H9 (cell line): ENCODE data around the gene SMC1B. TPM values are rescaled to one million over a fixed set of nuclear protein-coding genes. Genes with fewer than 3 reads are reported as not detected.

ENCODE experiments used
- DNase-seq: peaks from one replicate; pipeline ENCODE4 v3.0.0-alpha.2; 2017
- H2AFZ ChIP-seq: one replicate; pipeline ENCODE4 v1.6.1; 2013; ENCODE audit warnings: mild to moderate bottlenecking, low read length, control low read depth, moderate library complexity
- H2AK5ac ChIP-seq: 2 replicates; pipeline ENCODE4 v1.6.1; 2013; ENCODE audit warnings: low read length, control low read depth, mixed read lengths; ENCODE audit not compliant: insufficient read length
- H2BK120ac ChIP-seq: one replicate; pipeline ENCODE4 v1.6.1; 2013; ENCODE audit warnings: low read depth, mild to moderate bottlenecking, low read length, control low read depth, inconsistent platforms; ENCODE audit not compliant: poor library complexity, severe bottlenecking
- H2BK12ac ChIP-seq: 2 replicates; pipeline ENCODE4 v1.6.1; 2013; ENCODE audit warnings: low read length, control low read depth, mixed read lengths, low read depth; ENCODE audit not compliant: insufficient read length
- H2BK15ac ChIP-seq: 2 replicates; pipeline ENCODE4 v1.6.1; 2013; ENCODE audit warnings: low read depth, low read length, control low read depth
- H2BK20ac ChIP-seq: one replicate; pipeline ENCODE4 v1.6.1; 2013; ENCODE audit warnings: low read depth, mild to moderate bottlenecking, low read length, control low read depth, inconsistent platforms; ENCODE audit not compliant: poor library complexity, severe bottlenecking
- H2BK5ac ChIP-seq: 2 replicates; pipeline ENCODE4 v1.6.1; 2013; ENCODE audit warnings: low read length, control low read depth, mixed read lengths; ENCODE audit not compliant: insufficient read length
- H3K14ac ChIP-seq: 2 replicates; pipeline ENCODE4 v1.6.1; 2013; ENCODE audit warnings: low read length, control low read depth; ENCODE audit not compliant: insufficient read depth
- H3K18ac ChIP-seq: 2 replicates; pipeline ENCODE4 v1.6.1; 2013; ENCODE audit warnings: low read depth, mild to moderate bottlenecking, mixed read lengths, low read length, control low read depth; ENCODE audit not compliant: insufficient read length
- H3K23ac ChIP-seq: 2 replicates; pipeline ENCODE4 v1.6.1; 2013; ENCODE audit warnings: low read length, control low read depth, mixed read lengths, low read depth; ENCODE audit not compliant: insufficient read length
- H3K23me2 ChIP-seq: 2 replicates; pipeline ENCODE4 v1.6.1; 2013; ENCODE audit warnings: low read depth, mild to moderate bottlenecking, mixed read lengths, low read length, control low read depth; ENCODE audit not compliant: insufficient read length, poor library complexity, severe bottlenecking
- H3K27ac ChIP-seq: 2 replicates; pipeline ENCODE4 v1.5.1; 2013; ENCODE audit warnings: low read length, control low read depth, mixed read lengths, low read depth; ENCODE audit not compliant: insufficient read length
- H3K27me3 ChIP-seq: 2 replicates; pipeline ENCODE4 v1.6.1; 2013; ENCODE audit warnings: low read length, control low read depth, inconsistent platforms; ENCODE audit not compliant: insufficient read depth
- H3K4ac ChIP-seq: 2 replicates; pipeline ENCODE4 v1.6.1; 2013; ENCODE audit warnings: low read depth, mild to moderate bottlenecking, control low read depth, inconsistent platforms, low read length, moderate library complexity
- H3K4me1 ChIP-seq: 2 replicates; pipeline ENCODE4 v1.6.1; 2013; ENCODE audit warnings: low read length, control low read depth, inconsistent platforms; ENCODE audit not compliant: insufficient read depth
- H3K4me2 ChIP-seq: 2 replicates; pipeline ENCODE4 v1.6.1; 2013; ENCODE audit warnings: low read length, control low read depth, mixed read lengths; ENCODE audit not compliant: insufficient read length, insufficient read depth
- H3K56ac ChIP-seq: 2 replicates; pipeline ENCODE4 v1.6.1; 2013; ENCODE audit warnings: low read depth, mild to moderate bottlenecking, mixed read lengths, low read length, control low read depth; ENCODE audit not compliant: insufficient read length
- H3K79me1 ChIP-seq: 2 replicates; pipeline ENCODE4 v1.6.1; 2013; ENCODE audit warnings: low read depth, mild to moderate bottlenecking, moderate library complexity, low read length, control low read depth, inconsistent platforms; ENCODE audit not compliant: insufficient read depth, poor library complexity, severe bottlenecking
- H3K79me2 ChIP-seq: 2 replicates; pipeline ENCODE4 v1.6.1; 2013; ENCODE audit warnings: low read length, control low read depth, inconsistent platforms; ENCODE audit not compliant: insufficient read depth
- H3K9ac ChIP-seq: 2 replicates; pipeline ENCODE4 v1.6.1; 2013; ENCODE audit warnings: low read length, control low read depth, mixed read lengths; ENCODE audit not compliant: insufficient read length; ENCODE audit errors: extremely low read depth
- H3K9me3 ChIP-seq: one replicate; pipeline ENCODE4 v1.6.1; 2013; ENCODE audit warnings: low read depth, low read length, inconsistent platforms; ENCODE audit not compliant: control insufficient read depth
- H3T11ph ChIP-seq: one replicate; pipeline ENCODE4 v1.6.1; 2013; ENCODE audit warnings: mild to moderate bottlenecking, low read length, control low read depth, inconsistent platforms
- H4K20me1 ChIP-seq: one replicate; pipeline ENCODE4 v1.6.1; 2013; ENCODE audit not compliant: control insufficient read depth, insufficient read length, insufficient read depth
- H4K5ac ChIP-seq: 2 replicates; pipeline ENCODE4 v1.6.1; 2013; ENCODE audit warnings: low read depth, mild to moderate bottlenecking, mixed read lengths, low read length, control low read depth; ENCODE audit not compliant: insufficient read length
- H4K8ac ChIP-seq: replicated peaks from 2 replicates; pipeline ENCODE4 v1.6.1; 2013; ENCODE audit warnings: low read length, control low read depth, mixed read lengths, low read depth; ENCODE audit not compliant: insufficient read length
- H4K91ac ChIP-seq: 2 replicates; pipeline ENCODE4 v1.6.1; 2013; ENCODE audit warnings: low read depth, mild to moderate bottlenecking, moderate library complexity, mixed read lengths, low read length, control low read depth; ENCODE audit not compliant: insufficient read length
- H3K27ac Mint-ChIP-seq, 3 experiments: 2 replicates in 2 of 3; 3 replicates in 1 of 3; pipeline ENCODE4 v1.8.0; 2020 to 2021; ENCODE audit warnings: mixed read lengths in 3 of 3, mild to moderate bottlenecking in 1 of 3, moderate library complexity in 1 of 3
- H3K27me3 Mint-ChIP-seq: 2 replicates; pipeline ENCODE4 v1.8.0; 2021; ENCODE audit warnings: low read depth, mild to moderate bottlenecking, moderate library complexity, mixed read lengths
- H3K36me3 Mint-ChIP-seq, 3 experiments: 2 replicates in 2 of 3; 3 replicates in 1 of 3; pipeline ENCODE4 v1.8.0; 2020 to 2021; ENCODE audit warnings: low read depth in 3 of 3, mixed read lengths in 3 of 3; ENCODE audit not compliant: insufficient read depth in 1 of 3
- H3K4me1 Mint-ChIP-seq, 2 experiments: 2 replicates each; pipeline ENCODE4 v1.8.0; 2020; ENCODE audit warnings: mixed read lengths in 2 of 2
- H3K4me3 Mint-ChIP-seq, 2 experiments: 2 replicates in 1 of 2; 3 replicates in 1 of 2; pipeline ENCODE4 v1.8.0; 2020 to 2021; ENCODE audit warnings: mild to moderate bottlenecking in 2 of 2, mixed read lengths in 2 of 2, moderate library complexity in 1 of 2
- H3K9me3 Mint-ChIP-seq, 2 experiments: 2 replicates in 1 of 2; 3 replicates in 1 of 2; pipeline ENCODE4 v1.8.0; 2020; ENCODE audit warnings: mild to moderate bottlenecking in 2 of 2, mixed read lengths in 2 of 2, moderate library complexity in 1 of 2
- WGBS: extraction: QIAGEN DNeasy Blood & Tissue Kit; methylation state at CpG from one replicate; pipeline ENCODE4 v1.1.7; 2013; ENCODE audit warnings: missing lambda C conversion rate, low lambda C conversion rate, mixed read lengths; ENCODE audit not compliant: insufficient read length; ENCODE audit errors: extremely low coverage; 5-methylcytosine and 5-hydroxymethylcytosine counted together
- total RNA-seq: library from RNA; stranded (reverse); gene quantifications from 2 replicates; pipeline ENCODE4 v1.2.1, GENCODE V29; 2021
- TF ChIP-seq, protein P1 (sequence below): fragments of 200-600 bp; sonication (generic); conservative IDR thresholded peaks from 3 replicates; pipeline ENCODE4 v1.8.0; 2021; ENCODE audit warnings: antibody characterized with exemption, mild to moderate bottlenecking

The SMC1B gene
- total RNA-seq, 1 experiment from 2014 or later: not detected

DNA sequence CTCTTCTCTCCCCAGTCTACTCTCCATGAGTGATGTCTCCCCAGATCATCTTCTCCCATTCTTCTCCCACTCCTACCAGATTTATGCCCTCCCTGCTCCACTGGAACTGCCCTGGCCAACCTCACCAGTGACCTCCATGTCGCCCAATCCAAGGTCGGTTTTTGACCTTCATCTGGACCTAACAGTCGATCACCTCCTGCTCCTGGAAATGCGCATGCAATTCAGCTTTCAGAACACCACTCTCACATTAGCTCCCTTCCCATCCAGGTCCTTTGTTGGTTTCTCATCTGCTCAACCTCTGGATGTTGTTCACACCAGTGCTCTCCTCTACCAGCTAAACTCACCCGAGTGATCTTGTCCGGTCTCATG is 5.4 kb upstream of the SMC1B start:
- H4K8ac ChIP-seq: no peak overlapping the region
- no peak overlapping the region for H3K23ac ChIP-seq
- no peak overlapping the region for H2BK12ac ChIP-seq
- H3K36me3 Mint-ChIP-seq: peaks cover 3 to 19% (median 16%) of the 10 kb centered on the region in 3 experiments; a peak in 6 of 7 replicates
- H4K5ac ChIP-seq: no peak overlapping the region
- no peak overlapping the region for H3T11ph ChIP-seq
- TF ChIP-seq, protein P1, sequence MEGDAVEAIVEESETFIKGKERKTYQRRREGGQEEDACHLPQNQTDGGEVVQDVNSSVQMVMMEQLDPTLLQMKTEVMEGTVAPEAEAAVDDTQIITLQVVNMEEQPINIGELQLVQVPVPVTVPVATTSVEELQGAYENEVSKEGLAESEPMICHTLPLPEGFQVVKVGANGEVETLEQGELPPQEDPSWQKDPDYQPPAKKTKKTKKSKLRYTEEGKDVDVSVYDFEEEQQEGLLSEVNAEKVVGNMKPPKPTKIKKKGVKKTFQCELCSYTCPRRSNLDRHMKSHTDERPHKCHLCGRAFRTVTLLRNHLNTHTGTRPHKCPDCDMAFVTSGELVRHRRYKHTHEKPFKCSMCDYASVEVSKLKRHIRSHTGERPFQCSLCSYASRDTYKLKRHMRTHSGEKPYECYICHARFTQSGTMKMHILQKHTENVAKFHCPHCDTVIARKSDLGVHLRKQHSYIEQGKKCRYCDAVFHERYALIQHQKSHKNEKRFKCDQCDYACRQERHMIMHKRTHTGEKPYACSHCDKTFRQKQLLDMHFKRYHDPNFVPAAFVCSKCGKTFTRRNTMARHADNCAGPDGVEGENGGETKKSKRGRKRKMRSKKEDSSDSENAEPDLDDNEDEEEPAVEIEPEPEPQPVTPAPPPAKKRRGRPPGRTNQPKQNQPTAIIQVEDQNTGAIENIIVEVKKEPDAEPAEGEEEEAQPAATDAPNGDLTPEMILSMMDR: no peak
- H3K4ac ChIP-seq: no peak overlapping the region
- no peaks in the 10 kb centered on the region for H3K4me1 ChIP-seq
- H3K79me1 ChIP-seq: no peaks in the 10 kb centered on the region
- H3K27me3 Mint-ChIP-seq: peaks cover 16% of the 10 kb centered on the region
- H3K27ac ChIP-seq: no peak overlapping the region
- no peaks in the 10 kb centered on the region for H4K20me1 ChIP-seq
- H3K23me2 ChIP-seq: peaks cover 1% of the 10 kb centered on the region
- no peaks in the 10 kb centered on the region for H3K9me3 ChIP-seq
- no peak for DNase-seq
- H2BK15ac ChIP-seq: no peak overlapping the region
- H3K27ac Mint-ChIP-seq: no peak overlapping the region
- no peak overlapping the region for H4K91ac ChIP-seq
- no peak overlapping the region for H2AFZ ChIP-seq
- no peaks in the 10 kb centered on the region; the same call in 1 of the 2 replicates for H3K27me3 ChIP-seq
- H3K14ac ChIP-seq: no peak overlapping the region
- H3K9ac ChIP-seq: no peak overlapping the region
- no peak overlapping the region for H2AK5ac ChIP-seq
- no peak overlapping the region for H2BK5ac ChIP-seq
- H3K79me2 ChIP-seq: no peaks in the 10 kb centered on the region
- H3K4me2 ChIP-seq: no peak overlapping the region
- no peak overlapping the region for H3K56ac ChIP-seq
- no peak overlapping the region for H2BK20ac ChIP-seq
- H3K4me3 Mint-ChIP-seq: no peak overlapping the region
- no peak overlapping the region for H3K18ac ChIP-seq
- peaks cover 3 to 8% of the 10 kb centered on the region in 2 experiments; a peak in 3 of 4 replicates for H3K4me1 Mint-ChIP-seq
- no CpG with 5 or more reads among the region's 6 CpGs for WGBS
- no peak overlapping the region for H2BK120ac ChIP-seq
- peaks cover 0 to 5% of the 10 kb centered on the region in 2 experiments; a peak in 3 of 5 replicates for H3K9me3 Mint-ChIP-seq
